ENCODE measurements around the gene BAK1. TPM values are rescaled to one million over a fixed set of nuclear protein-coding genes. Genes with fewer than 3 reads are reported as not detected.

BAK1 gene
- polyA plus RNA-seq, 3 donors = 27.8 to 41.5 (median 34.0) TPM

Small RNAs within 50 kb of the gene (small RNA-seq; reads per million reads assigned to genes)
- not detected for gene RF00017 (ENCODE audit: insufficient read length, low read depth)

Other genes starting within 250 kb of the BAK1 start
- gene KIFC1, start 188.5 kb downstream of the BAK1 start, polyA plus RNA-seq = under 1 TPM; 0.14 to 0.87 (median 0.68) TPM
- 10 to 100 TPM in 1 of 3 donors, 1 to 10 TPM in 2; 3.0 to 90.2 (median 3.5) TPM for gene PHF1, start 169.3 kb downstream of the BAK1 start, polyA plus RNA-seq
- gene CUTA, start 162.2 kb downstream of the BAK1 start, polyA plus RNA-seq = 100 to 1,000 TPM; 137 to 160 (median 153) TPM
- gene SYNGAP1, start 160.2 kb downstream of the BAK1 start, polyA plus RNA-seq = 1 to 10 TPM in 1 of 3 donors, not detected in 2; 4.0 TPM
- gene ZBTB9, start 125.7 kb downstream of the BAK1 start, polyA plus RNA-seq = 1 to 10 TPM in 2 of 3 donors, under 1 TPM in 1; 0.42 to 2.0 (median 1.1) TPM
- gene ITPR3, start 41.0 kb upstream of the BAK1 start, polyA plus RNA-seq = 1 to 10 TPM in 1 of 3 donors, not detected in 2; 1.8 TPM
- 10 to 100 TPM; 10.3 to 39.3 (median 37.2) TPM for gene UQCC2, start 131.4 kb upstream of the BAK1 start, polyA plus RNA-seq
- not detected for gene IP6K3, start 166.6 kb upstream of the BAK1 start, polyA plus RNA-seq
- gene LEMD2, start 208.9 kb upstream of the BAK1 start, polyA plus RNA-seq = 10 to 100 TPM; 11.4 to 59.5 (median 13.8) TPM
- gene MLN, start 223.7 kb upstream of the BAK1 start, polyA plus RNA-seq = not detected